Stimulated activated CD8-positive, alpha-beta memory T cell treated with anti-CD3 and anti-CD28 coated beads, Interleukin-15, amount 100 ng/mL, for 1 hour (primary cell): Measurements from ENCODE around the gene FAM151B.

Experiments
- DNase-seq: peaks from one replicate; pipeline ENCODE4 v3.0.0-alpha.2; 2020; ENCODE audit warnings: low read depth

Gene FAM151B

DNA sequence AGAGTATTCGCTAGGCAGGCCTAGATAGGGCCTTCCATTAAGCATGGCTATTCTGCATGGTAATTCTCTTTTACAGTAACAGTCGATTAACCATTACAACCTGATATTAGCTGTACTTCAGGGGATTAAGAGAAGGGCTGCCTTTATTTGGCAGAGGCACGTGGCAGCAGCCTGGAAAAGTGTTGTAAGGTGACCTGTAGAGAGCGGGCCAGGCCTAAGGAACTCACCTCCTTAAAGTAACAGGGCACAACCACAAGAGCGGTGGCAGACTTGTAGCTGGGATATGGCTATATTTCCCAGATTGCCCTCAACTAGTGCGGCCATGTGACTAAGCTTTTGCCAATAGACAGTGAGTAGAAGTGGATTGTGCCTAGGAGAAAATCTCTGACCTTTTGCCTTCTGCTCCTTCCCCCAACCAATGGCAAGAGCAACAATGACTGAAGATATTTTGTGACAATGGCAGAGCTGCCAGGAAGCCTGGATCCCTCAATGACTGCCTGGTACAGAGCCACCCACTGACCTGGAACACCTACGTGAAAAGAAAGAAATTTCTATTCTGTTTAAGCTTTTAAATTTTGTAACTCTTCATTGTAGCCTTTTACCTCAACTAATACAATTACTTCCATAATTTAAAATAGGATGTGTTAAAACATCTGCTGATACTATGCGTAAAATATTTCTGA is 101.1 kb downstream of the FAM151B start:
- no peak for DNase-seq

DNA sequence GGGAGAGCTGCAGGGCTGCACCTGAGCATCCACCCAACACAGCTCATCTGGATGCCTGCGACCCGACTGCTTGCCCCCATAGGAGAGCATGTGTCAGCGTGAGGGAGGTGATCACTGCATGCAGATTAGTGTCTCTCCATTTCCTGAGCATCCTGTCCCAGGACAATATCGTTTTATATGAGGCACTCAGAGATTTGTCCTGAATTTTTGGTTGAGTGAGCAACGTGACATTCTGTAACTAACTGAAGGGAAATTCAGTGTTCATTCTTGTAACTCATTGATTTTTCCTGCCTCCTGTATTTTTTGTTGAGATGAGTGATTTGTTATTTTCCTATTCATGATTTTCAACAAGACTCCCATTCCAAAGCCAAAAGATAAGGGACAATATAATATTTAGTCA is 102.9 kb downstream of the FAM151B start:
- DNase-seq = no peak

DNA sequence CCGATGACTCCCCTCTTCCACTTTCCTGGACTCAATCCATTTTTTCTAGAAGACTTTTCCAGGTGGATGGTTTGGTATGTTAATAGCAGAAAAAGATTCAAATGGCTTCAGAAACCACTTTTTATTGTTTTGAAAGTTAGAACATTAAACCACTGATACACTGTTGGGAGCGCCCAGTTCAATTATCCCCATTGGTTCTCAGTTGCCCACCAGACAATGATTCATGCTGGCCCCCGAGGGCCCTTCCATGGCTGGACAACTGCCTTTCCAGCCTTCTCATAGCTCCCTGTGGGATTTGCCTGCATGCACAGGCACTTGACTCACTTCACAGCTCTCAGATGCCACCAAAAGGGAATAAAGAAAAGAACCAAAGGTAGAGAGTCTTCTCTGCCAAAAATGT is 103.5 kb downstream of the FAM151B start:
- DNase-seq = no peak

DNA sequence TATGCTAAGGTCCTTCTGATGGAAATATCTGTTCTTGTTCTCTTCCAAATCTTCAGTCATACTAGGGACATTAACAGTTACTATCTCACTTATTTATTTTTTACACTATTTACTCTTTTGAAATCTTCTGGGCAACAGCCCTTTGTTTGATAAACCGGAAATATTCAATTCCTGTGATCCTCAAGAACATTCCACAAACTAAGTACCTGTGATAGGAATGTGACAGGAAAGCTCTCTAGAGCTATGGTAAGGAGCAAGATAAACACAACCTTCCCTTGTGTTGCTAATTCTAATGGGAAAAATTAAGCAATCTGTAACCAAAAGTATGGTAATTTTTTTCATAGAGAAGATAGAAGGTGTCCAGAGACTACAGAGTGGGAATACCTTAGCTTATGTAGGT is 104.2 kb downstream of the FAM151B start:
- no peak for DNase-seq
